ENCODE results near the gene TMEM163. TPM values are rescaled to one million over a fixed set of nuclear protein-coding genes. Genes with fewer than 3 reads are reported as not detected.
A peak's percentile ranks its signal among the peaks of the same experiment; 100 is the strongest.

Gene TMEM163
- total and polyA plus RNA-seq, 4 donors: 5.8 to 46.9 (median 29.8) TPM

GRCh38 chr2:134745023-134745422 is 26.2 kb upstream of the TMEM163 start:
- H3K27me3 ChIP-seq (ENCODE audit: control insufficient read depth in 3 of 3, insufficient read depth in 3 of 3, low read length in 2 of 3): no peaks in the 10 kb centered on the region
- H3K4me3 ChIP-seq: no peak overlapping the region
- no peak overlapping the region for H3K9ac ChIP-seq (ENCODE audit: insufficient read depth in 1 of 2, low read length in 2 of 2)
- ATAC-seq (ENCODE audit: insufficient read depth, low FRiP score): no peak
- H3K36me3 ChIP-seq (ENCODE audit: control insufficient read depth in 4 of 4, insufficient read depth in 4 of 4, low read length in 4 of 4): no peaks in the 10 kb centered on the region
- no peaks in the 10 kb centered on the region for H3K9me3 ChIP-seq (ENCODE audit: control insufficient read depth in 4 of 4, insufficient read depth in 3 of 4, low read length in 3 of 4)
- TF ChIP-seq CTCF (IDR thresholded peaks at IDR 0.05; ENCODE audit: control extremely low read depth, extremely low read depth): no peak
- H3K27ac ChIP-seq (ENCODE audit: low read depth in 1 of 2, low read length in 1 of 2): no peak overlapping the region
- H3K4me1 ChIP-seq (ENCODE audit: control insufficient read depth in 5 of 5, insufficient read depth in 5 of 5, low read length in 5 of 5): no peaks in the 10 kb centered on the region
- DNase-seq: no peak

- Histone ChIP-seq H3K4me1 (ENCODE audit: control insufficient read depth in 5 of 5, insufficient read depth in 5 of 5, low read length in 5 of 5) (no peaks in the 10 kb centered on the region), H3K9ac (ENCODE audit: insufficient read depth in 1 of 2, low read length in 2 of 2) (no peak overlapping the region), H3K27me3 (ENCODE audit: control insufficient read depth in 3 of 3, insufficient read depth in 3 of 3, low read length in 2 of 3) (no peaks in the 10 kb centered on the region), H3K9me3 (ENCODE audit: control insufficient read depth in 4 of 4, insufficient read depth in 3 of 4, low read length in 3 of 4) (no peaks in the 10 kb centered on the region), H3K4me3 (no peak overlapping the region), H3K27ac (ENCODE audit: low read depth in 1 of 2, low read length in 1 of 2) (no peak overlapping the region), H3K36me3 (ENCODE audit: control insufficient read depth in 4 of 4, insufficient read depth in 4 of 4, low read length in 4 of 4) (no peaks in the 10 kb centered on the region)
- peak in 2 of 3 donors; percentile 8 to 13 for DNase-seq
- WGBS, 2 donors: 45 to 58% methylated on average over 6 of the region's 6 CpGs
- no peak for TF ChIP-seq CTCF (IDR thresholded peaks at IDR 0.05; ENCODE audit: control extremely low read depth, extremely low read depth)
- ATAC-seq (ENCODE audit: insufficient read depth, low FRiP score): peak; percentile 61
Measured at GRCh38 chr2:134739879-134740301, 21.1 kb upstream of the TMEM163 start.

DNA sequence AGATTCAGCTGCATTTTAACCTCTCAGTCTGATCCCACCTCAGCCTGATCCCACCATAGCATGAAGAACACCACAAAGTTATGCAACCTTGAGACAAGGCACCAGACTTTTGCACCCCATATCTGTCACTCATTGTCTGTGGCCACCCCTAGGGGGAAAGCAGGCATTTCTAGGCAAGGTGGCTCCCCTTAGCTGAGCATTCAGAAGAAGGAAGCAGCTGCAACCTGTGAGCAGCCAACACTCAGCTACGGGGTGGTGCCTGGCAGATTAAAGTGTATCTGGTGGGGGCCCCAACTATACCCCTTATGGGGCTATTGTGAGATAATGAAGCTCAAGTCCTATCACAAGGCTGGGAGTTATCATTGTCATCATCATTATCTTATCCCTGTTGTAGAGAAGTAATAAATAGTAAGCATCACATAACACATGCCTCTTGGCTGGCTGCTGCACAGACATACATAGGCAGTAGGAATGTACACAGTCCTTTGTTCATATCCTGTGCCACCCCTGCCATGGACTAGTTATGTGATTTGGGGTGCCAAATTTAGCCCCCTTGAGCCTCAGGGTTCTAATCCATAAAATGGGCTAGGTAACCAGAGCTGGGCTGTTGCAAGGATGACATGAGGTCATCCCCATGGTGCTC is 20.6 kb upstream of the TMEM163 start:
- DNase-seq (no peak), ATAC-seq (ENCODE audit: insufficient read depth, low FRiP score) (no peak)
- Histone ChIP-seq H3K36me3 (ENCODE audit: control insufficient read depth in 4 of 4, insufficient read depth in 4 of 4, low read length in 4 of 4) (no peaks in the 10 kb centered on the region), H3K9ac (ENCODE audit: insufficient read depth in 1 of 2, low read length in 2 of 2) (no peak overlapping the region), H3K27me3 (ENCODE audit: control insufficient read depth in 3 of 3, insufficient read depth in 3 of 3, low read length in 2 of 3) (no peaks in the 10 kb centered on the region), H3K4me3 (no peak overlapping the region), H3K9me3 (ENCODE audit: control insufficient read depth in 4 of 4, insufficient read depth in 3 of 4, low read length in 3 of 4) (peaks cover 0 to 2% (median 0%) of the 10 kb centered on the region in 4 donors), H3K4me1 (ENCODE audit: control insufficient read depth in 5 of 5, insufficient read depth in 5 of 5, low read length in 5 of 5) (no peaks in the 10 kb centered on the region), H3K27ac (ENCODE audit: low read depth in 1 of 2, low read length in 1 of 2) (no peak overlapping the region)
- 19 to 60% methylated on average over 1 of the region's 1 CpG for WGBS, 2 donors
- TF ChIP-seq CTCF (IDR thresholded peaks at IDR 0.05; ENCODE audit: control extremely low read depth, extremely low read depth): no peak
